Astrocyte (in vitro differentiated cells and primary cell): ENCODE results near the gene PPP2R5C. TPM values are rescaled to one million over a fixed set of nuclear protein-coding genes. Genes with fewer than 3 reads are reported as not detected.

Experiments
- DNase-seq: peaks from one replicate; pipeline ENCODE4 v3.0.0-alpha.2; 2010; ENCODE audit warnings: low read depth
- FAIRE-seq: peaks from 2 replicates; lab custom pipeline; 2011; peaks lifted over from hg19 to GRCh38; lab: Jason Lieb, UNC
- H2AFZ ChIP-seq: 2 replicates; pipeline ENCODE4 v1.6.0; 2012; ENCODE audit warnings: low read depth, low read length, inconsistent platforms
- H3K27ac ChIP-seq: 2 replicates; pipeline ENCODE4 v1.5.1; 2011; ENCODE audit warnings: low read depth, low read length, inconsistent platforms
- H3K27me3 ChIP-seq: 2 replicates; pipeline ENCODE4 v1.6.0; 2011; ENCODE audit warnings: low read length, inconsistent platforms; ENCODE audit not compliant: insufficient read depth
- H3K36me3 ChIP-seq: 2 replicates; pipeline ENCODE4 v1.5.1; 2011; ENCODE audit warnings: low read length, inconsistent platforms; ENCODE audit not compliant: insufficient read depth
- H3K4me1 ChIP-seq: 2 replicates; pipeline ENCODE4 v1.5.1; 2011; ENCODE audit warnings: low read length, inconsistent platforms; ENCODE audit not compliant: insufficient read depth
- H3K4me2 ChIP-seq: 2 replicates; pipeline ENCODE4 v1.6.0; 2012; ENCODE audit warnings: low read length, inconsistent platforms
- H3K4me3 ChIP-seq: 2 replicates; pipeline ENCODE4 v1.5.1; 2011; ENCODE audit warnings: low read depth, mild to moderate bottlenecking, low read length, inconsistent platforms; ENCODE audit not compliant: insufficient read depth
- H3K79me2 ChIP-seq: 2 replicates; pipeline ENCODE4 v1.6.0; 2012; ENCODE audit warnings: mild to moderate bottlenecking, low read length, inconsistent platforms; ENCODE audit not compliant: insufficient read depth
- H3K9ac ChIP-seq: 2 replicates; pipeline ENCODE4 v1.6.0; 2012; ENCODE audit warnings: mild to moderate bottlenecking, low read length, inconsistent platforms
- H3K9me3 ChIP-seq: 2 replicates; pipeline ENCODE4 v1.5.1; 2012; ENCODE audit warnings: low read depth, mild to moderate bottlenecking, low read length, inconsistent platforms; ENCODE audit not compliant: insufficient read depth
- H4K20me1 ChIP-seq: 2 replicates; pipeline ENCODE4 v1.6.0; 2012; ENCODE audit warnings: low read length, inconsistent platforms; ENCODE audit not compliant: insufficient read depth
- H3K27ac Mint-ChIP-seq: one replicate; pipeline ENCODE4 v1.8.0; 2021; ENCODE audit warnings: mild to moderate bottlenecking, mixed read lengths; ENCODE audit not compliant: unreplicated experiment
- H3K27me3 Mint-ChIP-seq: one replicate; pipeline ENCODE4 v1.8.0; 2021; ENCODE audit warnings: low read depth, mixed read lengths; ENCODE audit not compliant: unreplicated experiment
- H3K36me3 Mint-ChIP-seq: one replicate; pipeline ENCODE4 v1.8.0; 2021; ENCODE audit warnings: low read depth, mixed read lengths; ENCODE audit not compliant: unreplicated experiment
- H3K4me1 Mint-ChIP-seq: one replicate; pipeline ENCODE4 v1.8.0; 2021; ENCODE audit warnings: low read depth, mixed read lengths; ENCODE audit not compliant: unreplicated experiment
- H3K4me3 Mint-ChIP-seq: one replicate; pipeline ENCODE4 v1.8.0; 2021; ENCODE audit warnings: mild to moderate bottlenecking, moderate library complexity, mixed read lengths; ENCODE audit not compliant: unreplicated experiment
- H3K9me3 Mint-ChIP-seq: one replicate; pipeline ENCODE4 v1.8.0; 2021; ENCODE audit warnings: mild to moderate bottlenecking, mixed read lengths; ENCODE audit not compliant: unreplicated experiment
- CTCF ChIP-seq: IDR thresholded peaks from 2 replicates; pipeline ENCODE4 v1.5.1; 2011; ENCODE audit warnings: low read depth, mild to moderate bottlenecking, inconsistent platforms, low read length, moderate library complexity; ENCODE audit not compliant: insufficient read depth
- EZH2 ChIP-seq: IDR thresholded peaks from 2 replicates; pipeline ENCODE4 v1.6.1; 2012; ENCODE audit warnings: mild to moderate bottlenecking, low read length, inconsistent platforms; ENCODE audit not compliant: insufficient read depth
- total RNA-seq: library from RNA; stranded (reverse); gene quantifications from 2 replicates; pipeline ENCODE4 v1.2.1, GENCODE V29; 2021

The PPP2R5C gene
- total RNA-seq, 1 donor from 2014 or later = 102 TPM

DNA sequence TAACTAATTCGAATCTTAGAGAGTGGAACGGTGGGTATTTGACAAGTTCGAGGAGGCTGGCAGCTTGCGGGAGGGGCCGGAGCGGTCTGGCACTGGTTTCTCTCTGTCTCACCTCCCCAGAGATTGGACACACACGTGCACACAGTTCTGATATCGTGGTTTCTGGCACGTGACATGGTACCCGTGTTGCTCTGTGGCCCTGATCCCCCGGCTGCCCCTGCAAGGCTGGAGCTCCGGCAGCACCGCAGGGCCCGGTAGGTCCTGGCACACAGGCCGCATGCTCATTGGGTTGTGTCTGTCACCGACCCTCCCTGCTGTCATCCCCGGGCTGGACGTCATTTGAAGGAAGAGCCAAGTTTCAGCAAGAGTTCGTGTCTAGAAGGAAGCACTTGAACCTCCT lies 82.7 kb downstream of the PPP2R5C start:
- no peaks in the 10 kb centered on the region for H3K27me3 Mint-ChIP-seq
- H3K27ac Mint-ChIP-seq = no peak overlapping the region
- H3K9me3 ChIP-seq = no peaks in the 10 kb centered on the region
- TF ChIP-seq CTCF (no peak), EZH2 (no peak)
- no peak overlapping the region for H3K9ac ChIP-seq
- H3K4me3 Mint-ChIP-seq = no peak overlapping the region
- H3K4me1 Mint-ChIP-seq = peaks cover 7% of the 10 kb centered on the region
- H3K4me3 ChIP-seq = no peak overlapping the region
- peaks cover 93% of the 10 kb centered on the region for H3K79me2 ChIP-seq
- H3K9me3 Mint-ChIP-seq = no peaks in the 10 kb centered on the region
- H3K4me2 ChIP-seq = no peak overlapping the region
- no peaks in the 10 kb centered on the region for H3K4me1 ChIP-seq
- no peaks in the 10 kb centered on the region for H3K36me3 ChIP-seq
- no peak overlapping the region for H2AFZ ChIP-seq
- FAIRE-seq = no peak
- DNase-seq = no peak
- H3K27me3 ChIP-seq = no peaks in the 10 kb centered on the region
- peaks cover 86% of the 10 kb centered on the region for H4K20me1 ChIP-seq
- H3K27ac ChIP-seq = no peak overlapping the region
- H3K36me3 Mint-ChIP-seq = peaks cover 6% of the 10 kb centered on the region

DNA sequence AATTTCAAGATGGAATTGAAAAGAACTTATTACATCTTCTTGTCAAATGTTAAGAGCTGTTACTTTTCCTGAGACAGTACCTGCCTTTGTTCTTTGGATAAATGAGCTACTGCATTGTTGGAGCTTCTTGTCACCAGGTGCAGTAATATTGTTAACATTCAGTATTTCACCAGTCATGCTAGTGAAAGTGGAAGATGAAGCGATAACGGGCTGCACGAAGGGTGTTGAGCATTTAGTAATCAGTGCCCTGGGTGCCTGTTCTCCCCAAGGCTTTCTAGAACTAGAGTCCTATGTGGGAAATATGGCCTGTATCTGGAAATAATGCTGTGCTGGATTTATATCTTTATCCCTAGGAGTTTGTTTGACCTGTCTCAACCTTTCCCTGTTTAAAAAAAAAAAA lies 83.2 kb downstream of the PPP2R5C start:
- H3K9me3 ChIP-seq = no peaks in the 10 kb centered on the region
- H3K4me2 ChIP-seq = no peak overlapping the region
- no peak overlapping the region for H3K9ac ChIP-seq
- DNase-seq (no peak), FAIRE-seq (no peak)
- H3K9me3 Mint-ChIP-seq = no peaks in the 10 kb centered on the region
- H3K4me1 Mint-ChIP-seq = peaks cover 4% of the 10 kb centered on the region
- no peaks in the 10 kb centered on the region for H3K27me3 ChIP-seq
- no peaks in the 10 kb centered on the region for H3K4me1 ChIP-seq
- H3K4me3 ChIP-seq = no peak overlapping the region
- H3K36me3 Mint-ChIP-seq = peaks cover 4% of the 10 kb centered on the region
- H3K36me3 ChIP-seq = no peaks in the 10 kb centered on the region
- H3K4me3 Mint-ChIP-seq = no peak overlapping the region
- peaks cover 86% of the 10 kb centered on the region for H4K20me1 ChIP-seq
- no peaks in the 10 kb centered on the region for H3K27me3 Mint-ChIP-seq
- H3K27ac Mint-ChIP-seq = no peak overlapping the region
- no peak overlapping the region for H3K27ac ChIP-seq
- no peak overlapping the region for H2AFZ ChIP-seq
- H3K79me2 ChIP-seq = peaks cover 93% of the 10 kb centered on the region
- no peak for TF ChIP-seq EZH2
- no peak for TF ChIP-seq CTCF

DNA sequence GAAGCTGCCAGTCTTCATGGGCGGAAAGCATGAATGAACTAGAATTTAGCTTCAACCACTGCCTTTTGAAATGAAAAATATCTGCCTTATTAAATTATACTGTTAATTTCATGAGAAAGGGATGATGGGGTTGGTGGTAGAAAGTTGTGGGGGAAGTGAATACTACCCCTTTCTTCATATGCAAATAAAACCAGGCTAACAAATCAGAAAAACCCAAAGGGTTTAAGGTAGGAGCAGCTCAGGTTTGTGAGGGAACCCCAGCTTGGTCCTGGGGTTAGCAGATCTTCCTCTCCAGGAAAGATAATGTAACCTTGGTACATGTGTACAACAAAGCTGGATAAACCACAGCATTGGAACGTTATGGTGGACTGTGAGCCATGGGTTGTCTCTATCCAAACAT lies 84.0 kb downstream of the PPP2R5C start:
- no peak overlapping the region for H3K4me3 ChIP-seq
- Mint-ChIP-seq H3K4me3 (no peak overlapping the region), H3K9me3 (no peaks in the 10 kb centered on the region), H3K27ac (no peak overlapping the region), H3K27me3 (no peaks in the 10 kb centered on the region), H3K36me3 (peaks cover 4% of the 10 kb centered on the region), H3K4me1 (peaks cover 4% of the 10 kb centered on the region)
- DNase-seq = no peak
- no peaks in the 10 kb centered on the region for H3K27me3 ChIP-seq
- FAIRE-seq = no peak
- no peaks in the 10 kb centered on the region for H3K4me1 ChIP-seq
- no peaks in the 10 kb centered on the region for H3K9me3 ChIP-seq
- H3K4me2 ChIP-seq = no peak overlapping the region
- no peak overlapping the region for H3K27ac ChIP-seq
- no peaks in the 10 kb centered on the region for H3K36me3 ChIP-seq
- no peak overlapping the region for H3K9ac ChIP-seq
- TF ChIP-seq EZH2 (no peak), CTCF (no peak)
- H2AFZ ChIP-seq = no peak overlapping the region
- H4K20me1 ChIP-seq = peaks cover 88% of the 10 kb centered on the region
- H3K79me2 ChIP-seq = peaks cover 95% of the 10 kb centered on the region
